ENCODE data around the gene RNF224.
"Not testable (repeated sequence)": the region's sequence is repeated elsewhere in the genome, so short reads cannot be mapped to it uniquely, and the experiment has no call there.

DNA sequence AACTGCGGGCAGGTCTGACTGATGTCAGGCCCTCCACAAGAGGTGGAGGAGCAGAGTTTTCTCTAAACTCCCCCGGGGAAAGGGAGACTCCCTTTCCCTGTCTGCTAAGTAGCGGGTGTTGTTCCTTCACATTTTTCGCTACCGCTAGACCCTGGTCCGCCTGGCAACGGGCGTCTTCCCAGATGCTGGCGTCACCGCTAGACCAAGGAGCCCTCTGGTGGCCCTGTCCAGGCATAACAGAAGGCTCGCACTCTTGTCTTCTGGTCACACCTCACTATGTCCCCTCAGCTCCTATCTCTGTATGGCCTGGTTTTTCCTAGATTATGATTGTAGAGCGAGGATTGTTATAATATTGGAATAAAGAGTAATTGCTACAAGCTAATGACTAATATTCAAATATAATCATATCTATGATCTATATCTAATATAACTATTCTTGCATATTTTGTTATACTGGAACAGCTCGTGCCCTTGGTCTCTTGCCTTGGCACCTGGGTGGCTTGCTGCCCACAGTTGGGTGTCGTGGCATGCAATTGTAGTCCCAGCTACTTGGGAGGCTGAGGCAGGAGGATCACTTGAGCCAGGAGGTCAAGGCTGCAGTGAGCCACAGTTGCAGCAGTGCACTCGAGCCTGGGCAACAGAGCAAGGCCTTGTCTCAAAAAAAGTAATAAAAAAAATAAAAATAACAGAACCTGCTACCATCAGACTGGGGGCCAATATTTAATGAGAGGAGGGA is 35.0 kb downstream of the RNF224 start:
- TF ChIP-seq, protein P1, sequence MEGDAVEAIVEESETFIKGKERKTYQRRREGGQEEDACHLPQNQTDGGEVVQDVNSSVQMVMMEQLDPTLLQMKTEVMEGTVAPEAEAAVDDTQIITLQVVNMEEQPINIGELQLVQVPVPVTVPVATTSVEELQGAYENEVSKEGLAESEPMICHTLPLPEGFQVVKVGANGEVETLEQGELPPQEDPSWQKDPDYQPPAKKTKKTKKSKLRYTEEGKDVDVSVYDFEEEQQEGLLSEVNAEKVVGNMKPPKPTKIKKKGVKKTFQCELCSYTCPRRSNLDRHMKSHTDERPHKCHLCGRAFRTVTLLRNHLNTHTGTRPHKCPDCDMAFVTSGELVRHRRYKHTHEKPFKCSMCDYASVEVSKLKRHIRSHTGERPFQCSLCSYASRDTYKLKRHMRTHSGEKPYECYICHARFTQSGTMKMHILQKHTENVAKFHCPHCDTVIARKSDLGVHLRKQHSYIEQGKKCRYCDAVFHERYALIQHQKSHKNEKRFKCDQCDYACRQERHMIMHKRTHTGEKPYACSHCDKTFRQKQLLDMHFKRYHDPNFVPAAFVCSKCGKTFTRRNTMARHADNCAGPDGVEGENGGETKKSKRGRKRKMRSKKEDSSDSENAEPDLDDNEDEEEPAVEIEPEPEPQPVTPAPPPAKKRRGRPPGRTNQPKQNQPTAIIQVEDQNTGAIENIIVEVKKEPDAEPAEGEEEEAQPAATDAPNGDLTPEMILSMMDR (IDR thresholded peaks at IDR 0.05 in 2 of 3, conservative IDR thresholded peaks at IDR 0.05 in 1 of 3; ENCODE audit: control insufficient read depth in 2 of 3, extremely low read depth in 1 of 3, insufficient read depth in 1 of 3, low read depth in 3 of 3, low read length in 3 of 3): peak in 2 of 3 experiments; percentile 16 to 46; a peak in 3 of 6 replicates
- TF ChIP-seq, protein P2, sequence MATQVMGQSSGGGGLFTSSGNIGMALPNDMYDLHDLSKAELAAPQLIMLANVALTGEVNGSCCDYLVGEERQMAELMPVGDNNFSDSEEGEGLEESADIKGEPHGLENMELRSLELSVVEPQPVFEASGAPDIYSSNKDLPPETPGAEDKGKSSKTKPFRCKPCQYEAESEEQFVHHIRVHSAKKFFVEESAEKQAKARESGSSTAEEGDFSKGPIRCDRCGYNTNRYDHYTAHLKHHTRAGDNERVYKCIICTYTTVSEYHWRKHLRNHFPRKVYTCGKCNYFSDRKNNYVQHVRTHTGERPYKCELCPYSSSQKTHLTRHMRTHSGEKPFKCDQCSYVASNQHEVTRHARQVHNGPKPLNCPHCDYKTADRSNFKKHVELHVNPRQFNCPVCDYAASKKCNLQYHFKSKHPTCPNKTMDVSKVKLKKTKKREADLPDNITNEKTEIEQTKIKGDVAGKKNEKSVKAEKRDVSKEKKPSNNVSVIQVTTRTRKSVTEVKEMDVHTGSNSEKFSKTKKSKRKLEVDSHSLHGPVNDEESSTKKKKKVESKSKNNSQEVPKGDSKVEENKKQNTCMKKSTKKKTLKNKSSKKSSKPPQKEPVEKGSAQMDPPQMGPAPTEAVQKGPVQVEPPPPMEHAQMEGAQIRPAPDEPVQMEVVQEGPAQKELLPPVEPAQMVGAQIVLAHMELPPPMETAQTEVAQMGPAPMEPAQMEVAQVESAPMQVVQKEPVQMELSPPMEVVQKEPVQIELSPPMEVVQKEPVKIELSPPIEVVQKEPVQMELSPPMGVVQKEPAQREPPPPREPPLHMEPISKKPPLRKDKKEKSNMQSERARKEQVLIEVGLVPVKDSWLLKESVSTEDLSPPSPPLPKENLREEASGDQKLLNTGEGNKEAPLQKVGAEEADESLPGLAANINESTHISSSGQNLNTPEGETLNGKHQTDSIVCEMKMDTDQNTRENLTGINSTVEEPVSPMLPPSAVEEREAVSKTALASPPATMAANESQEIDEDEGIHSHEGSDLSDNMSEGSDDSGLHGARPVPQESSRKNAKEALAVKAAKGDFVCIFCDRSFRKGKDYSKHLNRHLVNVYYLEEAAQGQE (IDR thresholded peaks at IDR 0.05; ENCODE audit: low read depth, low read length): not testable (repeated sequence)
- not testable (repeated sequence) for TF ChIP-seq SIX5 (IDR thresholded peaks at IDR 0.05; ENCODE audit: low read depth, low read length, severe bottlenecking); POLR2AphosphoS5 (IDR thresholded peaks at IDR 0.05; ENCODE audit: low read length); POLR2AphosphoS2 (IDR thresholded peaks at IDR 0.05; ENCODE audit: low read depth, low read length); ZNF217 (IDR thresholded peaks at IDR 0.05); HDAC6 (IDR thresholded peaks at IDR 0.05; ENCODE audit: unreplicated experiment); EP300 (IDR thresholded peaks at IDR 0.05; ENCODE audit: borderline replicate concordance in 1 of 2, control insufficient read depth in 1 of 2, low read depth in 2 of 2, low read length in 2 of 2)
- TF ChIP-seq, protein P3, sequence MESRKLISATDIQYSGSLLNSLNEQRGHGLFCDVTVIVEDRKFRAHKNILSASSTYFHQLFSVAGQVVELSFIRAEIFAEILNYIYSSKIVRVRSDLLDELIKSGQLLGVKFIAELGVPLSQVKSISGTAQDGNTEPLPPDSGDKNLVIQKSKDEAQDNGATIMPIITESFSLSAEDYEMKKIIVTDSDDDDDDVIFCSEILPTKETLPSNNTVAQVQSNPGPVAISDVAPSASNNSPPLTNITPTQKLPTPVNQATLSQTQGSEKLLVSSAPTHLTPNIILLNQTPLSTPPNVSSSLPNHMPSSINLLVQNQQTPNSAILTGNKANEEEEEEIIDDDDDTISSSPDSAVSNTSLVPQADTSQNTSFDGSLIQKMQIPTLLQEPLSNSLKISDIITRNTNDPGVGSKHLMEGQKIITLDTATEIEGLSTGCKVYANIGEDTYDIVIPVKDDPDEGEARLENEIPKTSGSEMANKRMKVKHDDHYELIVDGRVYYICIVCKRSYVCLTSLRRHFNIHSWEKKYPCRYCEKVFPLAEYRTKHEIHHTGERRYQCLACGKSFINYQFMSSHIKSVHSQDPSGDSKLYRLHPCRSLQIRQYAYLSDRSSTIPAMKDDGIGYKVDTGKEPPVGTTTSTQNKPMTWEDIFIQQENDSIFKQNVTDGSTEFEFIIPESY (IDR thresholded peaks at IDR 0.05): peak; percentile 93
- TF ChIP-seq, protein P4, sequence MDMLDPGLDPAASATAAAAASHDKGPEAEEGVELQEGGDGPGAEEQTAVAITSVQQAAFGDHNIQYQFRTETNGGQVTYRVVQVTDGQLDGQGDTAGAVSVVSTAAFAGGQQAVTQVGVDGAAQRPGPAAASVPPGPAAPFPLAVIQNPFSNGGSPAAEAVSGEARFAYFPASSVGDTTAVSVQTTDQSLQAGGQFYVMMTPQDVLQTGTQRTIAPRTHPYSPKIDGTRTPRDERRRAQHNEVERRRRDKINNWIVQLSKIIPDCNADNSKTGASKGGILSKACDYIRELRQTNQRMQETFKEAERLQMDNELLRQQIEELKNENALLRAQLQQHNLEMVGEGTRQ (IDR thresholded peaks at IDR 0.05; ENCODE audit: borderline replicate concordance, low read depth, low read length): not testable (repeated sequence)
- TF ChIP-seq, protein P5, sequence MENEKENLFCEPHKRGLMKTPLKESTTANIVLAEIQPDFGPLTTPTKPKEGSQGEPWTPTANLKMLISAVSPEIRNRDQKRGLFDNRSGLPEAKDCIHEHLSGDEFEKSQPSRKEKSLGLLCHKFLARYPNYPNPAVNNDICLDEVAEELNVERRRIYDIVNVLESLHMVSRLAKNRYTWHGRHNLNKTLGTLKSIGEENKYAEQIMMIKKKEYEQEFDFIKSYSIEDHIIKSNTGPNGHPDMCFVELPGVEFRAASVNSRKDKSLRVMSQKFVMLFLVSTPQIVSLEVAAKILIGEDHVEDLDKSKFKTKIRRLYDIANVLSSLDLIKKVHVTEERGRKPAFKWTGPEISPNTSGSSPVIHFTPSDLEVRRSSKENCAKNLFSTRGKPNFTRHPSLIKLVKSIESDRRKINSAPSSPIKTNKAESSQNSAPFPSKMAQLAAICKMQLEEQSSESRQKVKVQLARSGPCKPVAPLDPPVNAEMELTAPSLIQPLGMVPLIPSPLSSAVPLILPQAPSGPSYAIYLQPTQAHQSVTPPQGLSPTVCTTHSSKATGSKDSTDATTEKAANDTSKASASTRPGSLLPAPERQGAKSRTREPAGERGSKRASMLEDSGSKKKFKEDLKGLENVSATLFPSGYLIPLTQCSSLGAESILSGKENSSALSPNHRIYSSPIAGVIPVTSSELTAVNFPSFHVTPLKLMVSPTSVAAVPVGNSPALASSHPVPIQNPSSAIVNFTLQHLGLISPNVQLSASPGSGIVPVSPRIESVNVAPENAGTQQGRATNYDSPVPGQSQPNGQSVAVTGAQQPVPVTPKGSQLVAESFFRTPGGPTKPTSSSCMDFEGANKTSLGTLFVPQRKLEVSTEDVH (IDR thresholded peaks at IDR 0.05; ENCODE audit: low read depth, partially characterized antibody): not testable (repeated sequence)

All from GM12878 (cell line).